Fibroblast of pulmonary artery (primary cell): ENCODE results near the gene ACCSL.

Experiments used
- DNase-seq: peaks from one replicate; pipeline ENCODE4 v3.0.0-alpha.2; 2010; ENCODE audit warnings: low read depth
- H3K4me3 ChIP-seq: replicated peaks from 2 replicates; pipeline ENCODE4 v1.5.1; 2011; ENCODE audit warnings: low read depth, mild to moderate bottlenecking, control low read depth, low read length, moderate library complexity
- CTCF ChIP-seq: IDR thresholded peaks from 2 replicates; pipeline ENCODE4 v1.5.1; 2011; ENCODE audit warnings: mild to moderate bottlenecking, control low read depth, low read length, inconsistent platforms; ENCODE audit errors: missing control alignments

Gene ACCSL

GRCh38 chr11:44090539-44090938 is 42.8 kb downstream of the ACCSL start:
- no peak for DNase-seq
- no peak for TF ChIP-seq CTCF
- H3K4me3 ChIP-seq: no peak overlapping the region

- no peak overlapping the region for H3K4me3 ChIP-seq
- DNase-seq: peak; percentile 89
- peak; percentile 79 for TF ChIP-seq CTCF
Measured at GRCh38 chr11:44094260-44094868, 46.6 kb downstream of the ACCSL start.

GRCh38 chr11:44095506-44096359 is 48.0 kb downstream of the ACCSL start, which contains the start of gene EXT2:
Gene EXT2 (plus strand): TSS chr11:44095678. CDS start chr11:44107713, 12,035 bp downstream.
- H3K4me3 ChIP-seq: peak within 1 kb of the TSS; percentile 75
- TF ChIP-seq CTCF: peak; percentile 79
- DNase-seq: peak; percentile 85

GRCh38 chr11:44096360-44097185 is 48.8 kb downstream of the ACCSL start:
- TF ChIP-seq CTCF: no peak
- peak; percentile 51 for DNase-seq
- H3K4me3 ChIP-seq: peak overlapping the region; percentile 75

GRCh38 chr11:44097821-44098220 is 50.0 kb downstream of the ACCSL start:
- no peak for TF ChIP-seq CTCF
- peak; percentile 19 for DNase-seq
- H3K4me3 ChIP-seq: no peak overlapping the region

- no peak for TF ChIP-seq CTCF
- DNase-seq: no peak
- H3K4me3 ChIP-seq: no peak overlapping the region
Measured at GRCh38 chr11:44101098-44101497, 53.3 kb downstream of the ACCSL start.
